ENCODE measurements around the gene ORM2.

ORM2 gene

DNA sequence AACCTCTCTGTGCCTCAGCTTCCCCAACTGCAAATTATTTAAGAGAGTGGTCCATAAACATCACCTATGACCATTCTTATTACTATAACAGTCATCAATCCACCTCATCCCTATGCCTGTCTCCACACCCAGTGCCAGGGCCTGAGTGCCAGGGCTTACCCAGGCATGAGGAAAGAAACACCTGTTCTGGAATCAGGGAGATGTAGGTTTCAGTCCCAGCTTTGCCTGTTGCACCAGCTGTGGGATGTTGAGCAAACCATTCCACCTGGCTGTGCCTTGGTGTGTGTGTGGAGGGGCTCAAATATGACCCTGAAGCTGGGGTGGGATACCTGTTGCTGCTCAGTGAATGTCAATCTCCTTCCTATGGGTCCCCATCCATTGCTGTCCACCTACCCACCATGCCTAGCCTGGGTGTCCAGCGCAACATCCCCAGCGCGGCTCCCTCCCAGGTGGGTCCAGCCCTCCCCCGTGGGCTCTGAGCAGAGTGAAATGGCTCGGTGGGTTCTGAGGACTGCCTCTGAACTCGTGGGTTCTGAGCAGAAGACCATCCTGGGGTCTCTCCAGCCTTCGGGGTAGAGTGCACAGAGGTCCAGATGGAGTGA lies 41.8 kb downstream of the ORM2 start:
- no peak for DNase-seq (ENCODE audit: low spot score)

DNA sequence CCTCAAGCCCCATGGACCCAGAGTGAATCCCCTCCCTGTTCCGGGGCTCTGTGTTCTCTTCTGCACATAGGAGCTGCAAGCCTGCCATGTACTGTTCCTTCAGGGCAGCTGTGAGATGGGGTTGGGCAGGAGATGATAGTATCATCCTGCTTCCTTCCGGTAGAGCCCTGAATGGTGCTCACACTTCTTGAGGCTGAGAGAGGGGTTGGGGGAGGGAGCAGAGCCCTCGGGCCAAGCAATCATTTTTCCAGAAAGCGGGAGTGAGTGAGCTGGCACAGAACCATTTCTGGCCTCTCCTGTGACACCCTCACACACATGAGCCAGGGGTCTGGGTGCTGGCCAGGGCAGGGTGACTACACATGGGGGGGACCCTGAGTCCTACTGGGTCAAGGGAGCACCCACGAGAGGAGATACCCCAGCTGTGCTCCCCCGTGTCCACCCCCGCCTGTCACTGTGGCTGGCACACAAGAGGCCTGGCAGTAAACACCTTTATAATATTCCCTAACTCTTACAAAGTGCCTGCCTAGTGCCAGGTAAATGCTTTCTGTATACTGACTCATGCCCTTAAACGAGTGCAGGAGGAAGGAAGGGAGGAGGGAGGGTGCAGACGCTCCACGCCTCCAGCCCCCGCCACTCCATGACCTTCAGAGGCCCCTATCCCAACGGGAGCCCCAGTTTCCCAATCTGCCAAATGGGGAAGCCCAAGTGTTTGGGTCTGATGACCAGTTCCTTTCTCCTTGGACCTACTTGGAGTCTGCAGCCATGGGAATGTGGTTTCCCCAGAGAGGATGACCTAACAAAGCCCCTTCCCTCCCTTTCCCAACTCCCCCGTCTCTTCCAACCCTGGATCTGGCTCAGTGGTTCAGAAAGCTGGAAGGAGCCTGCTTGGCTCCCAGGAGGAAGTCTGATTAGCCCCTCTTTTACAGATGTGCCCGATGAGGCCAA lies 42.6 kb downstream of the ORM2 start:
- DNase-seq (ENCODE audit: low spot score): peak; percentile 68

DNA sequence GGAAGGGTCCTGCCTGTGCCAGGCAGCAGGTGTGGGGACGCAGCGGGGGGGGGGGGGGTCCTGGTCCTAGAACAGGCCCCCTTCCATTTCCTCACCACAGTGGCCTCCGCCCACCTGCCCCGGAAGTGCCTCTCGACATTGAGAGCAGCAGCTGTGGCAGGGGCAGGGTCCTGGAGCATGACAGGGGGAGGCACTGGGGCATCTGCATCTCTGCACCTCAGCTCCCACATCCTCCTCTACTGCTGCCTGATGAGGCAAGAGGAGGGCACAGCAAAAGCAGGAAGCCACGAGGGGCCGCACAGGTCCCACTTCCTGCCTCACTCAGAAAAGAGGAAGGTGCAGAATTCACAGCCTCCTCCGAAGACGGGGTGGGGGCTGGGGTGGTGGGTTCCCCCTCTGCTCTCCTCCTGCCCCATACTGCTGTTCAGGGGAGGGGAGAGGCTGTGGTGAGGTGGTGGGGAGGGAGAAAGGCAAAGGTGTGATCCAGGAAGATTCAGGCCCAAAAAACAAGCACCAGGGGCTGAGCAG lies 43.3 kb downstream of the ORM2 start:
- DNase-seq (ENCODE audit: low spot score): peak; percentile 93

DNA sequence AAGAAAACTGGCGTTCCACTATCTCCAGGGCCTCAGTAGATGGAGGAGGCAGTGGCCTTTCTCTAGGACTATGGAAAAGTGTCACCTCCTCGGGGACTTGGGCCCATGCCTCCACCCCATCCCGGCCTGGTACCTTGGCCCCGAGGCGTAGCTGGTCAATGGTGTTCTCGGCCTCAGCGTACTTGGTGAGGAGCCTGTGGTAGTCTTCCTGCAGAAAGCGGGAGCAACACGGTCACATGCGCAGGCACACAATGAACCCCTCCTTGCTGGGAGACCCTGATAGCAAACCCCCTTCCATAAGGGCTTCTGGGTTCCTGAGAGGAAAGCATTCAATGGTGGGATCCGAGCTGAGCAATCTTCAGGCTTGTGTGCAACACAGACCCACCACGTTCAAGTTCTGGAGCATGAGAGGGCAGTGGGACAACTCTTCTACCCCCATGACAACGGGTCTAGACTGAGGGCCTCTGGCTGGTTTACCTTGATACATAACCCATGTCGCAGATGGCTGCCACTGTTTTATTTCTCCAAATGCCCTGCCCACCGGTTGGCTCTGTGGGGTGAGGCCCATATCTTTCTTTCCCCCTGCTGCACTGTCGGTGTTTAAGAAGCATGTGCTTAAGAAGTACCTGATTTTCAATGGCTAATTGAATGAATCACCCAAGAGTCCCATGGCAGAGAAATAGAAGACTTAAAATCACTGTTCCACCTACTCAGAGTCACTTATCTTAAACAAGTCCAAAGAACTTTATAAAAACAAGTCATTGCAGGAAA lies 44.5 kb downstream of the ORM2 start:
- DNase-seq (ENCODE audit: low spot score): no peak

DNA sequence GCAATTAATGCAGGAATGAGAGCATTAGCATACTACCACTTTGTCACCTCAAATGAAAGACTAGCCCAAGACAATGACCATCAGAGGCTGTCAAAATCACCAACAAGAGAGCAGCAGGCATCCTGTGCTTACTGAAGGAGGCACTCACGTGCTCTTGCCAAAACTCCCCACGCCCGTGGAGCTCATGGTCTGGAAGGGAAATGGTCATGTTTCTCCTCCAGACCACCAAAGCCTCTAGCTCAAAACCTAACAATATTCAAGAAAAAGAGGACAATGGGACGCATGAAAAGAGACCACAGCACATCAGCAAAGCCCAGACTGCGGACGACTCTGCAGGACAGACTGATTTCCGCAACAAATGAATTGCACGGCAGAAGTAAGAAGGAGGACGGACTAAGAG lies 45.3 kb downstream of the ORM2 start:
- DNase-seq (ENCODE audit: low spot score): no peak

DNA sequence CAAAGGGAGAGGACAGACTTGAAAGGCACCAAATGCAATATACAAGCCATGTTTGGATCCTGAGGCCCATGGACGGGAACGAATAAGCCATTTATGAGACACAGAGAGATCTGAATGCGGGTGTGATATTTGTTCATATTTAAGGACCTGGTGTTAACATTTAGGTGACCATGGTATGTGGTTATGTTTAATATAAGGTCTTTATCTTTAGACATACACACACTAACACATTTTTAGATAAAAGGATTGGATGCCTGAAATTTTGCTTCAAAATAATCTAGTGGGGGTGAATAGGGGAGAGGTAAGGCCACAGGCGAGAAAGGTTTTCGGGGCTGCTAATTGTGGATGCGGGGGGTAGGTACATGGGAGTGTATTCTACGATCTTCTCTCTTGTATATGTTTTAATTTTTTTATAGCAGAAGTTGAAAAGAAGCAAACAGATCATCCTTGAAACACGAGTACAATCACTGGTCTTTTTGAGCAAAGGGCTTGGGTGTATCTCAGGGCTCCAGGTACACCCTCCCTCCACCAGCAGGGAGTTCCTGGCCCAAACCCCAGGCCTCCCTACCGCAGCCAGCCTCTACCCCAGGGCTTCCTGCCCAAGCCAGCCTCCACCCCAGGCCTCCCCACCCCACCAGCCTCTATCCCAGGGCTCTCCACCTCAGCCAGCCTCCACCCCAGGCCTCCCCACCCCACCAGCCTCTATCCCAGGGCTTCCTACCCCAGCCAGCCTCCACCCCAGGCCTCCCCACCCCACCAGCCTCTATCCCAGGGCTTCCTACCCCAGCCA lies 45.9 kb downstream of the ORM2 start:
- DNase-seq (ENCODE audit: low spot score): no peak

DNA sequence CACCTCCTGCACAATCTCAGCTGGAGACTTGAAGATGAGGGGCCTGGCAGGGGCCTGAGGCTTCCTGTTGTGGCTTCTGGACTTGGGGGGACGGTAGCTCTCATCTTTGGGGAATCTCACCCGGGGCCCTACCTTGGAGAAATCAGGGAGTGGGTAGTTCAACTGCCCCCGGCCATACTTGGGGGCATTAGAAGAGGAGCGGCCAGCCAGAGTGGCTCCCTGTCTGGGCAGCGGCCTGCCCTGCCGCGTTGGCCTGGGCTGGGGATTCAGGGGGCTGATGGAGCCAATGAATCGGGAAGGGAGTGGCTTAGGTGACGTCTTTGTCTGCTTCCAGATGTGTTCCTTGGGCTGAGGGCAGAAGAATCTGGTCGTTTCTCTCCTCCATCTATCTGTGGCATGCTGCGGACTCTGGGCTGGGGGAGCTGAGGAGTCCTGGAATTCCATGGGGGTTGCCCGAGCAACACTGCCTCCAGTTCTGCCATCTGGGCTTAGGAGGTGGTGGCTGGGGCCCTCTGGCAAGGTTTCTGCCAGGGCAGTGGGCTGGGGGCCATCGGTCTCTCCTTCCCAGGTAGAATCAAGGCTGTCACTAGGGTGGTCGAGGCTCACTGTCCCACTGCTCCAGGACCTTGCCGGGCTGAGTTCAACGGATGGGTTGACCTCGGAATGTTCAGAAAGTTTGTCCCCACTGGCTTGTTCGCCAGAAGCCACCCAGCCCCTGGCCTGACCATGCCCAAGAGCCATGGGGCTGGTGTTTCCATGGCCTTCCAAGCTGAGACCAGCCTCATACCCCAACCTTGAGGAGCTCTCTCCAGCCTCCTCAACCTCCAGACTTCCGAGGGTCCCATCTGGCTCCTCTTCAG lies 47.1 kb downstream of the ORM2 start:
- DNase-seq (ENCODE audit: low spot score): no peak

DNA sequence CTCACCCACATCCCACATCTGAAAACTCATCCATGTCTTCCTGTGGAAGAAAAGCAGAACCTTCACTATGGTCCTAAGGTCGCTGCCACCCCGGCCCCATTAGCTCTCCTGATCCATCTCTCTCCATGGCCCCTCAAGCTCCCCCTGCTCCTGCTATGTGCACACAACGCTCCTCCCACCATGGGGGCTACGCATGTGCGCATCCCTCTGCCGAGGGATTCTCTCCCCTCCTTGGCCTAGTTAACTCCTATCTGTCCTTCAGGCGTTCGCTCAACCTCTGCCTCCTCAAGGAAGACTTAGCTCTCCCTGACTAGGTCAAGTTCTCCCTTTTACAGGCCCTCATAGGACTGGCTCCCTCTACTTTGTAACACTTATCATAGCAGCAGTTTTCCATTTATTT lies 48.3 kb downstream of the ORM2 start:
- DNase-seq (ENCODE audit: low spot score): no peak

DNA sequence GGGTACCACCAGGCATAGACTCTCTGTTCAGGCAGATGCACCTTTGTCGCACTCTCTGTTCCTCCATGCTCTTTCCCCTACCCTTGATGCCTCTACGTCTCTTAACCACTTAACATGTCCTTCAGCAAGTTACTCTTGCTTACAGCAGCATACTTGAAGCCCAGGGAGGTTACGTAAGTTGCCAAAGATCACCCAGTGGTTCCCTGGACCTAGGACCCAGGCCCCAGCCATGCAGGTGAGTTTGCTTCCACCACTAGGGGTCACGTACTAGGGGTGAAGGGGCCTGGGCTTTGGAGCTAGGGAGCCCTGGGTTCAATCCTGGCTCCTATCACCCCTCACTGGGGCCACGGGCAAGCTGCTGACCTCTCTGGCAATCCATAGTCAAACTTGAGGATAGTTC lies 49.2 kb downstream of the ORM2 start:
- no peak for DNase-seq (ENCODE audit: low spot score)

Data from CD4-positive, alpha-beta T cell treated with Interleukin-6 at 100 ng/mL for 8 hours (primary cell).